Kidney epithelial cell (primary cell): Measurements from ENCODE around the gene RRM2. TPM values are rescaled to one million over a fixed set of nuclear protein-coding genes. Genes with fewer than 3 reads are reported as not detected.
A peak's percentile ranks its signal among the peaks of the same experiment; 100 is the strongest.

ENCODE experiments used
- DNase-seq: peaks from one replicate; pipeline ENCODE4 v3.0.0-alpha.2; 2010; ENCODE audit warnings: low read depth
- H3K27me3 ChIP-seq: 2 replicates; pipeline ENCODE4 v1.6.0; 2011; ENCODE audit warnings: low read length; ENCODE audit not compliant: control insufficient read depth, insufficient read depth
- H3K36me3 ChIP-seq: 2 replicates; pipeline ENCODE4 v1.5.1; 2011; ENCODE audit warnings: low read length; ENCODE audit not compliant: control insufficient read depth, insufficient read depth
- H3K4me3 ChIP-seq: 2 replicates; pipeline ENCODE4 v1.5.1; 2011; ENCODE audit warnings: low read depth, mild to moderate bottlenecking, control low read depth, low read length
- total RNA-seq: library from RNA; depleted of rRNA; stranded (reverse); fragments of >200 nt; gene quantifications from 2 replicates; pipeline ENCODE4 v1.2.3, GENCODE V29; 2015
- TF ChIP-seq, protein P1 (sequence below): IDR thresholded peaks from 2 replicates; pipeline ENCODE4 v1.5.1; 2011; ENCODE audit warnings: mild to moderate bottlenecking, moderate library complexity, low read length, control low read depth, inconsistent platforms; ENCODE audit not compliant: insufficient read depth, poor library complexity, severe bottlenecking

Gene RRM2
- total RNA-seq, 1 donor from 2014 or later = 8.7 TPM

DNA sequence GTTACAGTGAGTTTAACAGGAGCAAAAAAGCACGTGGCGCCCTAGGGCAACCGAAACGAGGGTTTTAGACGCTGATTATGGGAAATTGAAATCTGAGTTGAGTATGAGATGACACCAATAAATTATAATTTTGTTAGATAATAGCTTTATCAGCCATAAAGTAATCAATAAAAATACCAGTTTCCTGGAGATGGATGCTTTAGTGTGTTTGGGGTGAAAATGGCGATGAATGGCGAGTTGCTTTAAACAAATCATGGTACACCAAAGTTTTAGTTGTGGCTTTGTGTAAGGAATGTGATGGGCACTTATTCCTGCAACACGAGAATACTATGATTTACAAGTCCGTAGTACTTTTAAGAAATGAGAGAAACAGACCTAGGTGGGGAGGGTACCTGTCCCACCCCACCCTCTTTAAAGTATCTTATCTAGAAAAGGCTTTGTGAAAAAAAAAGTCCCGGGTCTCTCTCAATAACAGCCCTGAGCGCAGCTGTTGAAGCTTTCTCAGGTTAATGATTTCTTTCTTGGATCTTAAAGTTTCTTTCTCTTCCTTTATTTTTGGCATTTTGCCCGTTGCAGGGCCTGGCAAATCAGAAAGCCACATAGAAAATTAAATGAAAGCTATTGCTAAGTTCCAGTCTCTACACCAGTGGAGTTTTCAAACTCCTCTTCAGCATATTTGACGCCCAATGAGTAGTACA is 1.5 kb upstream of the RRM2 start:
- H3K36me3 ChIP-seq = no peaks in the 10 kb centered on the region
- TF ChIP-seq, protein P1, sequence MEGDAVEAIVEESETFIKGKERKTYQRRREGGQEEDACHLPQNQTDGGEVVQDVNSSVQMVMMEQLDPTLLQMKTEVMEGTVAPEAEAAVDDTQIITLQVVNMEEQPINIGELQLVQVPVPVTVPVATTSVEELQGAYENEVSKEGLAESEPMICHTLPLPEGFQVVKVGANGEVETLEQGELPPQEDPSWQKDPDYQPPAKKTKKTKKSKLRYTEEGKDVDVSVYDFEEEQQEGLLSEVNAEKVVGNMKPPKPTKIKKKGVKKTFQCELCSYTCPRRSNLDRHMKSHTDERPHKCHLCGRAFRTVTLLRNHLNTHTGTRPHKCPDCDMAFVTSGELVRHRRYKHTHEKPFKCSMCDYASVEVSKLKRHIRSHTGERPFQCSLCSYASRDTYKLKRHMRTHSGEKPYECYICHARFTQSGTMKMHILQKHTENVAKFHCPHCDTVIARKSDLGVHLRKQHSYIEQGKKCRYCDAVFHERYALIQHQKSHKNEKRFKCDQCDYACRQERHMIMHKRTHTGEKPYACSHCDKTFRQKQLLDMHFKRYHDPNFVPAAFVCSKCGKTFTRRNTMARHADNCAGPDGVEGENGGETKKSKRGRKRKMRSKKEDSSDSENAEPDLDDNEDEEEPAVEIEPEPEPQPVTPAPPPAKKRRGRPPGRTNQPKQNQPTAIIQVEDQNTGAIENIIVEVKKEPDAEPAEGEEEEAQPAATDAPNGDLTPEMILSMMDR = no peak
- H3K4me3 ChIP-seq = peak overlapping the region; percentile 74
- H3K27me3 ChIP-seq = no peaks in the 10 kb centered on the region
- DNase-seq = no peak

DNA sequence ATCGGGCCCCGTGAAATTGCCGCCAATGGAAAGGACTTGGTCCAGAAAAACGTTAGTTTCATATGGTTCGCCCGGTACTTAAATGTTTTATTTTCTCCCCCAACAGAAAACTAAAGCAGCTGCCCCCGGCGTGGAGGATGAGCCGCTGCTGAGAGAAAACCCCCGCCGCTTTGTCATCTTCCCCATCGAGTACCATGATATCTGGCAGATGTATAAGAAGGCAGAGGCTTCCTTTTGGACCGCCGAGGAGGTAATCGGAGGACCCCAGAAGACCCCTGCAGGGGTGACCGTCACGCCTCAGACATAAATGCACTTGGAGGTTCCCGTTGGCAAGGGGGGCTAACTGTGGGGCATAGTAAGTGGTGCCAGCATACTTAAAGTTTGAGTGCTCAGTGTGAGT is 742 bp downstream of the RRM2 start:
- DNase-seq = no peak
- TF ChIP-seq, protein P1 = no peak

DNA sequence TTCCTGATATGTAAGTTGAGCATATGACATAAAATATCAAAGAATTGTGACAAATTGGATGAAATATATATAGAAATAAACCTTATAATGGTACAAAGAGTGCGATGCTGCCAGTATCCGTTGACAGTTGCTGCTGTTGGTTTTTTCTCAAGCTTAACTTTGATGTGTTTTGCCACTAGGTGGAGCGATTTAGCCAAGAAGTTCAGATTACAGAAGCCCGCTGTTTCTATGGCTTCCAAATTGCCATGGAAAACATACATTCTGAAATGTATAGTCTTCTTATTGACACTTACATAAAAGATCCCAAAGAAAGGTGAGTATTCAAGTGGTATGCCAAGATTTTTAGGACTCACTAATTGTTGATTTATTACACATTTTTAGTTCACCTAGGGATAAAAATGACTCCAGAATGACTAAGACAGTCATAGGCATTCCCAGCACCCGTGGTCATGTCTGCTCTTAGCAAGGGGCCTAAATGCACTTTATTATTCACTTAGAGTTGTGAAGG is 2.1 kb downstream of the RRM2 start:
- Histone ChIP-seq H3K36me3 (no peaks in the 10 kb centered on the region), H3K27me3 (no peaks in the 10 kb centered on the region), H3K4me3 (peak overlapping the region; percentile 74)
- TF ChIP-seq, protein P1 = peak; percentile 47
- no peak for DNase-seq

More for the DNA sequence above, 742 bp downstream of the RRM2 start:
- Histone ChIP-seq H3K27me3 (no peaks in the 10 kb centered on the region), H3K4me3 (peak overlapping the region; percentile 74), H3K36me3 (no peaks in the 10 kb centered on the region)

DNA sequence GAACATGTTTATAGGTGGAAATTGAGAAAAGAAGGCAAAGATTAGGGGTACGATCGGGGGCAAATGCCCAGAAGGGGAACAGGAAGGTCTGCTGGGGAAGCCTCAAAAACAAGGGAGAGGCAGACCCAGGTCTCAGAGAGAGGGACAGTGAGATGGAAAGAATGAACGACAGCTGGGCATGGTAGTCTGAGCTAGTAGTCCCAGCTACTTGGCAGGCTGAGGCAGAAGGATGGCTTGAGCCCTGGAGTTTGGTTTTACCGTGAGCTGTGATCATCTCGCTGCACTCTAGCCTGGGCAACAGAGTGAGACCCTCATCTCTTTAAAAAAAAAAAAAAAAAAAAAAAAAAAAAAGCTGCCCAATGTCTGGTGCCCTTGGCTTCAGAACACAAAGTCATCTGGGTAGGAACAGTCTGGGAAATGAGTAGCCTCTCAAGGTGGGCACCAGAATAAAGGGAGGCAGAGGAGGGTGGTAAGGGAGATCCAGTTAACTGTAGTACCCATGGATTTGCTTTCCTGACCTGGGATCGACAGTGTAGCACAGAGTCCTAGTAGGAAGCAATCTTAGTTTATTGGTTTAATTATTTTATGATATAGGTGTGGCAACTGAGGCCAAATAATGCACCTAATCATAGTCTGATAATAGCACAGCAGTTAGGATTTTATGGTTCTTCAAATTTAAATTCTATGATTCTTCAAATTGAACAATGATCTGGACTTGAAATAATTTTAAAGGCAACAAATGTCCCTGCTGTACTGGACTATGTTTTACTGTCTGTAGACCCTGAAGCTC is 3.5 kb downstream of the RRM2 start:
- Histone ChIP-seq H3K27me3 (no peaks in the 10 kb centered on the region), H3K4me3 (no peak overlapping the region), H3K36me3 (no peaks in the 10 kb centered on the region)
- DNase-seq = no peak
- TF ChIP-seq, protein P1 = no peak

DNA sequence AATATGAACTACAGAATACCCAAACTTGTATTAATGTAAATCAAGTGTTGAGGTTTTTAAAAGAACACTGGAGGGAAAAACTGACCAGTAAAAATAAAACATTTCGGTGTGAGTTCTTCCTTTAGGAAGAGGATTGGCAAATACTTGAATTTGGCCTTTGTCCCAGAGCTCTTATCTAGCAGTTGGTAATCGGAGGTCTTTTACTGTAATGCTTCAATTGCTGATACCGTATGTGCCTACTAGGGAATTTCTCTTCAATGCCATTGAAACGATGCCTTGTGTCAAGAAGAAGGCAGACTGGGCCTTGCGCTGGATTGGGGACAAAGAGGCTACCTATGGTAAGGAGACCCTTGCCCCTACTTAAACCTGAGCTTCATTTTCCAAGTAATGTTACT is 4.1 kb downstream of the RRM2 start:
- TF ChIP-seq, protein P1 = no peak
- no peaks in the 10 kb centered on the region for H3K36me3 ChIP-seq
- H3K4me3 ChIP-seq = no peak overlapping the region
- DNase-seq = no peak
- no peaks in the 10 kb centered on the region for H3K27me3 ChIP-seq
